Vagina (tissue), 2 donors: ENCODE data around the gene EXOC6. TPM values are rescaled to one million over a fixed set of nuclear protein-coding genes. Genes with fewer than 3 reads are reported as not detected.
"Not testable (repeated sequence)": the region's sequence is repeated elsewhere in the genome, so short reads cannot be mapped to it uniquely, and the experiment has no call there.

ENCODE experiments used
- DNase-seq, 2 donors: peaks; one replicate each; pipeline ENCODE4 v3.0.0-alpha.2; 2017; ENCODE audit errors: extremely low spot score in 2 of 2
- H3K27ac ChIP-seq: fragments of 200-600 bp; sonication (generic); one replicate; pipeline ENCODE4 v1.5.1; 2019
- H3K27me3 ChIP-seq: fragments of 200-600 bp; sonication (generic); one replicate; pipeline ENCODE4 v1.5.1; 2019
- H3K36me3 ChIP-seq, 2 donors: fragments of 200-600 bp; sonication (generic); one replicate each; pipeline ENCODE4 v1.5.1; 2017 to 2019
- H3K4me1 ChIP-seq: fragments of 200-600 bp; sonication (generic); one replicate; pipeline ENCODE4 v1.5.1; 2019
- H3K4me3 ChIP-seq, 2 donors: fragments of 200-600 bp; sonication (generic); 1 replicate in 1 of 2; 2 replicates in 1 of 2; pipeline ENCODE4 v1.5.1; 2016 to 2019
- H3K9me3 ChIP-seq: fragments of 200-600 bp; sonication (generic); one replicate; pipeline ENCODE4 v1.5.1; 2019
- POLR2A ChIP-seq, 2 donors: fragments of 450-650 bp; IDR thresholded peaks; one replicate each; pipeline ENCODE4 v1.6.1; 2017; ENCODE audit warnings: antibody characterized with exemption in 2 of 2, mild to moderate bottlenecking in 2 of 2, moderate library complexity in 2 of 2
- POLR2AphosphoS5 ChIP-seq, 2 donors: sonication (generic); formaldehyde crosslinking; IDR thresholded peaks; one replicate each; pipeline ENCODE4 v1.9.0; 2017; ENCODE audit warnings: antibody characterized with exemption in 2 of 2, mild to moderate bottlenecking in 2 of 2, low read depth in 1 of 2; ENCODE audit not compliant: insufficient read depth in 1 of 2
- intact Hi-C: fragments of 100-400 bp; cut with DNase I; formaldehyde crosslinking; loops from one replicate; pipeline ENCODE4 v1.15.1; 2023
- total RNA-seq: library from RNA; depleted of rRNA; stranded (reverse); fragments of >200 nt; gene quantifications from one replicate; pipeline ENCODE4 v1.2.3, GENCODE V29; 2016
- TF ChIP-seq, protein P1 (sequence below), 3 experiments: fragments of 450-650 bp in 2 of 3; fragments of 200-600 bp in 1 of 3; sonication (generic) in 1 of 3; IDR thresholded peaks; one replicate each; pipeline ENCODE4 v1.5.1; 2017 to 2019; ENCODE audit warnings: antibody characterized with exemption in 3 of 3, mild to moderate bottlenecking in 2 of 3, moderate library complexity in 2 of 3

The EXOC6 gene
- total RNA-seq, 1 donor from 2014 or later = 9.3 TPM

- TF ChIP-seq POLR2AphosphoS5 (IDR thresholded peaks at IDR 0.05; ENCODE audit: insufficient read depth in 1 of 2, low read depth in 1 of 2) (no peak), POLR2A (IDR thresholded peaks at IDR 0.05) (no peak)
- TF ChIP-seq, protein P1, sequence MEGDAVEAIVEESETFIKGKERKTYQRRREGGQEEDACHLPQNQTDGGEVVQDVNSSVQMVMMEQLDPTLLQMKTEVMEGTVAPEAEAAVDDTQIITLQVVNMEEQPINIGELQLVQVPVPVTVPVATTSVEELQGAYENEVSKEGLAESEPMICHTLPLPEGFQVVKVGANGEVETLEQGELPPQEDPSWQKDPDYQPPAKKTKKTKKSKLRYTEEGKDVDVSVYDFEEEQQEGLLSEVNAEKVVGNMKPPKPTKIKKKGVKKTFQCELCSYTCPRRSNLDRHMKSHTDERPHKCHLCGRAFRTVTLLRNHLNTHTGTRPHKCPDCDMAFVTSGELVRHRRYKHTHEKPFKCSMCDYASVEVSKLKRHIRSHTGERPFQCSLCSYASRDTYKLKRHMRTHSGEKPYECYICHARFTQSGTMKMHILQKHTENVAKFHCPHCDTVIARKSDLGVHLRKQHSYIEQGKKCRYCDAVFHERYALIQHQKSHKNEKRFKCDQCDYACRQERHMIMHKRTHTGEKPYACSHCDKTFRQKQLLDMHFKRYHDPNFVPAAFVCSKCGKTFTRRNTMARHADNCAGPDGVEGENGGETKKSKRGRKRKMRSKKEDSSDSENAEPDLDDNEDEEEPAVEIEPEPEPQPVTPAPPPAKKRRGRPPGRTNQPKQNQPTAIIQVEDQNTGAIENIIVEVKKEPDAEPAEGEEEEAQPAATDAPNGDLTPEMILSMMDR (IDR thresholded peaks at IDR 0.05) = no peak
- H3K27me3 ChIP-seq = no peaks in the 10 kb centered on the region
- intact Hi-C loops = no loop called here
- H3K9me3 ChIP-seq = no peaks in the 10 kb centered on the region
- H3K4me3 ChIP-seq = no peak overlapping the region
- H3K4me1 ChIP-seq = no peaks in the 10 kb centered on the region
- no peaks in the 10 kb centered on the region for H3K36me3 ChIP-seq
- DNase-seq = no peak
- H3K27ac ChIP-seq = no peak overlapping the region
Observed at GRCh38 chr10:92903633-92904032, 55.3 kb downstream of the EXOC6 start.

- Histone ChIP-seq H3K27me3 (no peaks in the 10 kb centered on the region), H3K27ac (no peak overlapping the region), H3K4me3 (no peak overlapping the region), H3K9me3 (no peaks in the 10 kb centered on the region), H3K36me3 (no peaks in the 10 kb centered on the region), H3K4me1 (no peaks in the 10 kb centered on the region)
- intact Hi-C loops = no loop called here
- no peak for DNase-seq
- TF ChIP-seq POLR2AphosphoS5 (IDR thresholded peaks at IDR 0.05; ENCODE audit: insufficient read depth in 1 of 2, low read depth in 1 of 2) (no peak), POLR2A (IDR thresholded peaks at IDR 0.05) (no peak)
- TF ChIP-seq, protein P1 (IDR thresholded peaks at IDR 0.05) = no peak
Observed at GRCh38 chr10:92907280-92907679, 59.0 kb downstream of the EXOC6 start.

DNA sequence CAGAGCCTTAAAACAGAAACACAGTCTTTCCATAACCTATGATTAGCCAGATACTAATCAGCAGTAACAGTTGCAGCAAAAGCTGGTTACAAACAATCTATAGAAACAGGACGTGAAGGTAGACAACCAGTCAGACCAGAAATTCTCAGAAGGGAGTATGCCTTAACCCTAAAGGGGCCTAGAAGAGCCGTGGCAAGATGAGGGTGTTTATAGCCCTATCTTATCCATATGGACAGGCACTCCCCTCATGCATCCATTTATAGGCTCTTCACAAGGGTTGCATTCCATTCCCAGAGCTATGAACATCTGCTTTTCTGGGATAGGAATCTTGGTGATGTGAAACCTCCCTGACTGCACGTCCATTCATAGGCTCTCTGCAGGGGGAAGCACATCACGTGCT is 64.3 kb downstream of the EXOC6 start:
- H3K4me3 ChIP-seq, DNase-seq, H3K9me3 ChIP-seq, H3K36me3 ChIP-seq, H3K4me1 ChIP-seq, H3K27me3 ChIP-seq, intact Hi-C loops, H3K27ac ChIP-seq: not testable (repeated sequence)

- no peaks in the 10 kb centered on the region for H3K9me3 ChIP-seq
Observed at GRCh38 chr10:92913973-92914372, 65.7 kb downstream of the EXOC6 start.

DNA sequence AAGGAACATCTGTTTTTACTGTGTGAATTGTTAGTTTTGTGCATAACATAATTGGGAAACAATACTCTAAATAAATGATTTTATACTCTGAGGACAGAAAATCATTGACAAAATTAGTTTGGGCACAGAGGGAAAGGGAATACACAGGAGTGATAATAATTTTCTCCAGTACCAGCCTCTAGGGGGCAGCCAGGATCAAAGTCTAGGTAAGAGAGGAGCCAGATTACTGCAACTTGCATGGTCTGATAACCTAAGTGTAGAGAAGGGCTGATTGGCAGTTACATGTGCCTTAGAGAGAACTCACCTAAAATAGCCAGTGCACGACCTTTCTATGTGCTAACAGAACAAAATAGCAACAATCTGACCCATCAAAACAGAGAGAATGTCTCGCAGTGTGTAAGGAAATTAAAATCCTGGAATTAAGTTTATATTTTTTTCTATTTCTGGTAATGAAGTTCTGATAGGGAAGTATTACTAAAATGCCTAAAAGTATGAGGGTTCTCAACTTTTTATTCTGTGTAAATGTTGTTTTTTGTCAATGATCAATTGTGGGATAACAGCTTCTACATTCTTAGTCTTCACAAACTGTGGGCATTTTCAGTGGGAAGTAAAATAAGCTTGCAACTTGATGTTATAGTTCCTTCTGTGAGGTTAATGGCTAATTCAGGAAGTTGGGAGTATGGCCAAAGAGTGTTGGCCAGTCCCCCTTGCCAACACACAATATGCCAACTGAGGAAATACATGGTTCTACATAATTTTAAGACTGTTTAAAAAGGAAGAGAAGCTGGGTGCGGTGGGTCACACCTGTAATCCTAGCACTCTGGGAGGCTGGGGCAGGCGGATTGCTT is 66.4 kb downstream of the EXOC6 start:
- Histone ChIP-seq H3K4me1 (no peaks in the 10 kb centered on the region), H3K27ac (no peak overlapping the region), H3K4me3 (no peak overlapping the region), H3K36me3 (no peaks in the 10 kb centered on the region), H3K27me3 (no peaks in the 10 kb centered on the region), H3K9me3 (no peaks in the 10 kb centered on the region)
- no peak for DNase-seq
- intact Hi-C loops = no loop called here
- no peak for TF ChIP-seq POLR2A (IDR thresholded peaks at IDR 0.05)
- TF ChIP-seq, protein P1 (IDR thresholded peaks at IDR 0.05) = no peak
- TF ChIP-seq POLR2AphosphoS5 (IDR thresholded peaks at IDR 0.05; ENCODE audit: insufficient read depth in 1 of 2, low read depth in 1 of 2) = no peak

More at GRCh38 chr10:92913973-92914372, 65.7 kb downstream of the EXOC6 start:
- Histone ChIP-seq H3K27ac (no peak overlapping the region), H3K4me1 (no peaks in the 10 kb centered on the region), H3K27me3 (no peaks in the 10 kb centered on the region), H3K36me3 (no peaks in the 10 kb centered on the region), H3K4me3 (no peak overlapping the region)
- TF ChIP-seq POLR2A (IDR thresholded peaks at IDR 0.05) = no peak
- TF ChIP-seq POLR2AphosphoS5 (IDR thresholded peaks at IDR 0.05; ENCODE audit: insufficient read depth in 1 of 2, low read depth in 1 of 2) = no peak
- TF ChIP-seq, protein P1 (IDR thresholded peaks at IDR 0.05) = no peak
- no peak for DNase-seq
- intact Hi-C loops = no loop called here
